H1 (cell line): ENCODE results near the gene NKAIN2.

Experiments
- CHD1 ChIP-seq: IDR thresholded peaks from 2 replicates; pipeline ENCODE4 v1.6.1; 2012; ENCODE audit warnings: low read depth, low read length, improper control_type of control experiment
- CHD2 ChIP-seq: IDR thresholded peaks from 2 replicates; pipeline ENCODE4 v1.6.1; 2012; ENCODE audit warnings: low read length, improper control_type of control experiment
- EP300 ChIP-seq, 2 experiments: IDR thresholded peaks; 1 replicate in 1 of 2; 2 replicates in 1 of 2; pipeline ENCODE4 v1.6.1; 2011 to 2012; ENCODE audit warnings: low read depth in 2 of 2, low read length in 2 of 2, mild to moderate bottlenecking in 2 of 2, borderline replicate concordance in 1 of 2, inconsistent platforms in 1 of 2, moderate library complexity in 1 of 2
- EZH2 ChIP-seq: fragments of 200-600 bp; sonication (generic); IDR thresholded peaks from 2 replicates; pipeline ENCODE4 v1.7.1; 2012; ENCODE audit warnings: low read depth, mild to moderate bottlenecking, moderate library complexity, low read length, inconsistent platforms; ENCODE audit not compliant: severe bottlenecking
- MAX ChIP-seq: IDR thresholded peaks from 2 replicates; pipeline ENCODE4 v1.6.1; 2012; ENCODE audit warnings: inconsistent platforms
- POLR2A ChIP-seq, 2 experiments: IDR thresholded peaks; 1 replicate in 1 of 2; 2 replicates in 1 of 2; pipeline ENCODE4 v1.6.1; 2011; ENCODE audit warnings: low read depth in 2 of 2, low read length in 2 of 2, mild to moderate bottlenecking in 2 of 2; ENCODE audit errors: control extremely low read depth in 1 of 2
- POU5F1 ChIP-seq: IDR thresholded peaks from 2 replicates; pipeline ENCODE4 v1.6.1; 2011; ENCODE audit warnings: low read depth, mild to moderate bottlenecking, low read length, moderate library complexity
- RNF2 ChIP-seq: fragments of 200-900, 300-1000 bp; sonication (generic); IDR thresholded peaks from 2 replicates; pipeline ENCODE4 v1.7.1; 2016; ENCODE audit warnings: borderline replicate concordance, low read depth, mild to moderate bottlenecking, antibody characterized with exemption, low read length; ENCODE audit not compliant: poor library complexity, severe bottlenecking; ENCODE audit errors: missing control alignments
- SUZ12 ChIP-seq: fragments of 200-600 bp; sonication (generic); IDR thresholded peaks from 2 replicates; pipeline ENCODE4 v1.6.1; 2012; ENCODE audit warnings: mild to moderate bottlenecking, inconsistent platforms, low read length, moderate library complexity, mixed read lengths
- TAF1 ChIP-seq: IDR thresholded peaks from 2 replicates; pipeline ENCODE4 v1.6.1; 2011; ENCODE audit warnings: mild to moderate bottlenecking, low read depth, low read length
- TBP ChIP-seq: IDR thresholded peaks from 2 replicates; pipeline ENCODE4 v1.6.1; 2011; ENCODE audit warnings: low read depth, low read length, improper control_type of control experiment
- YY1 ChIP-seq: IDR thresholded peaks from 2 replicates; pipeline ENCODE4 v1.6.1; 2011; ENCODE audit warnings: low read depth, mild to moderate bottlenecking, low read length
- TF ChIP-seq, protein P1 (sequence below), 3 experiments: IDR thresholded peaks; 1 replicate in 2 of 3; 2 replicates in 1 of 3; pipeline versions ENCODE4 v1.5.1 to v1.6.1; 2011; ENCODE audit warnings: low read length in 3 of 3, mild to moderate bottlenecking in 3 of 3, inconsistent platforms in 2 of 3, low read depth in 1 of 3, moderate library complexity in 1 of 3; ENCODE audit not compliant: insufficient read depth in 1 of 3; ENCODE audit errors: control extremely low read depth in 1 of 3

DNA sequence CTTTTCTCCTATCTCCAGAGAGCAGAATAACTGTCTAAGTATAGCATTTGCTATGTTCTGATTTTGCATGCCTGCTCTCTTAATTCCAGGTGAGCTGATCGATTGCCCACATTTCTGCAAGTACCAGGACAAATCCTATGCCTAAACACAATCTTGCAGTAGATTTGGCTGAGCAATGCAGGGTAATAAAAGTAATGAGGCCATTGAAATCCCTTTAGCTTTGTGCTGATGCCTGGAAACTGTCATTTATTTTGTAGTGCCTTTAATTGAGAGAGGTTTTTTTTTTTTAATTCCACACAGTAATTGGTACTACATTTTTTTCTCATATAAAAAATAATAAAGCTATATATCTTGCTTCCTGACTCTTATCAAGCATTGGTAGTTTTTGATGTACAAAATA lies 252.3 kb downstream of the NKAIN2 start:
- no peak for TF ChIP-seq SUZ12
- TF ChIP-seq POU5F1: no peak
- no peak for TF ChIP-seq TBP
- no peak for TF ChIP-seq EZH2
- no peak for TF ChIP-seq CHD1
- TF ChIP-seq, protein P1, sequence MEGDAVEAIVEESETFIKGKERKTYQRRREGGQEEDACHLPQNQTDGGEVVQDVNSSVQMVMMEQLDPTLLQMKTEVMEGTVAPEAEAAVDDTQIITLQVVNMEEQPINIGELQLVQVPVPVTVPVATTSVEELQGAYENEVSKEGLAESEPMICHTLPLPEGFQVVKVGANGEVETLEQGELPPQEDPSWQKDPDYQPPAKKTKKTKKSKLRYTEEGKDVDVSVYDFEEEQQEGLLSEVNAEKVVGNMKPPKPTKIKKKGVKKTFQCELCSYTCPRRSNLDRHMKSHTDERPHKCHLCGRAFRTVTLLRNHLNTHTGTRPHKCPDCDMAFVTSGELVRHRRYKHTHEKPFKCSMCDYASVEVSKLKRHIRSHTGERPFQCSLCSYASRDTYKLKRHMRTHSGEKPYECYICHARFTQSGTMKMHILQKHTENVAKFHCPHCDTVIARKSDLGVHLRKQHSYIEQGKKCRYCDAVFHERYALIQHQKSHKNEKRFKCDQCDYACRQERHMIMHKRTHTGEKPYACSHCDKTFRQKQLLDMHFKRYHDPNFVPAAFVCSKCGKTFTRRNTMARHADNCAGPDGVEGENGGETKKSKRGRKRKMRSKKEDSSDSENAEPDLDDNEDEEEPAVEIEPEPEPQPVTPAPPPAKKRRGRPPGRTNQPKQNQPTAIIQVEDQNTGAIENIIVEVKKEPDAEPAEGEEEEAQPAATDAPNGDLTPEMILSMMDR (IDR thresholded peaks at IDR 0.05; ENCODE audit: control extremely low read depth in 1 of 3, insufficient read depth in 1 of 3, low read depth in 1 of 3, low read length in 3 of 3): no peak
- TF ChIP-seq MAX: no peak
- TF ChIP-seq EP300 (IDR thresholded peaks at IDR 0.05; ENCODE audit: borderline replicate concordance in 1 of 2, low read depth in 2 of 2, low read length in 2 of 2): no peak
- TF ChIP-seq YY1: no peak
- no peak for TF ChIP-seq RNF2
- no peak for TF ChIP-seq POLR2A (IDR thresholded peaks at IDR 0.05; ENCODE audit: control extremely low read depth in 1 of 2, low read depth in 2 of 2, low read length in 2 of 2)
- no peak for TF ChIP-seq TAF1
- no peak for TF ChIP-seq CHD2
